Testis (tissue), 2 donors: ENCODE results near the gene BMPR1B.

Source experiments
- CTCF ChIP-seq, 3 experiments: fragments of 450-650 bp in 2 of 3; fragments of 200-600 bp in 1 of 3; sonication (generic) in 1 of 3; IDR thresholded peaks; one replicate each; pipeline ENCODE4 v1.5.1; 2016 to 2019; ENCODE audit warnings: antibody characterized with exemption in 3 of 3, mild to moderate bottlenecking in 2 of 3, moderate library complexity in 1 of 3
- POLR2A ChIP-seq: fragments of 450-650 bp; IDR thresholded peaks from one replicate; pipeline ENCODE4 v1.6.1; 2017; ENCODE audit warnings: antibody characterized with exemption, mild to moderate bottlenecking, moderate library complexity

GRCh38 chr4:95180531-95181242 lies 422.9 kb downstream of the BMPR1B start:
- no peak for TF ChIP-seq CTCF (IDR thresholded peaks at IDR 0.05)
- TF ChIP-seq POLR2A: no peak
